ENCODE results near the gene C2orf92. TPM values are rescaled to one million over a fixed set of nuclear protein-coding genes. Genes with fewer than 3 reads are reported as not detected.
A peak's percentile ranks its signal among the peaks of the same experiment; 100 is the strongest.
"Not testable (repeated sequence)": the region's sequence is repeated elsewhere in the genome, so short reads cannot be mapped to it uniquely, and the experiment has no call there.

Gene C2orf92
- total RNA-seq (ENCODE audit: low replicate concordance), result 9.0 and 11.5 TPM in 2 replicates
- long read RNA-seq, result 0 reads

DNA sequence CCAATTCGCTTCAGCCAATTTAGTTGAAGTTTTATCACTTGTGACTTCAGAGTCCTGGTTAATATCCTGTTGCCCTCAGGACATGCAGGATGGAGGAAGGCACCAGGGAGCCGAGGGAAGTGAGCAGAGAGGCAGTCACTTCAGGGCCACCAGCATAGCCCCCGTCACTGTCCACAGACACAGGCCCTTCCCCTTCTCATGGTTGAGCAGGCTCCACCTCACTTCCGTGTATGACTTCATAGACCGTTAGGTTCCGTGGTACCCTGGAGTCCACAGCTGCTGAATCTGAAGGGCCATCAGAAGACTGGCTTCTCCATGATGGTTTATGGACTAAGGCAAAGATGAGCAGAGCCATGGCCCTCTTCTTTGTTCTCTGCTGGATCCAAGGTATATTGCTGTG is at the start of gene C2orf92:
Gene C2orf92, plus strand, starts transcription at position 266 of the 400 bp plus-strand sequence. Its CDS starts 76 bp downstream, at position 342.
- TF ChIP-seq, protein P1, sequence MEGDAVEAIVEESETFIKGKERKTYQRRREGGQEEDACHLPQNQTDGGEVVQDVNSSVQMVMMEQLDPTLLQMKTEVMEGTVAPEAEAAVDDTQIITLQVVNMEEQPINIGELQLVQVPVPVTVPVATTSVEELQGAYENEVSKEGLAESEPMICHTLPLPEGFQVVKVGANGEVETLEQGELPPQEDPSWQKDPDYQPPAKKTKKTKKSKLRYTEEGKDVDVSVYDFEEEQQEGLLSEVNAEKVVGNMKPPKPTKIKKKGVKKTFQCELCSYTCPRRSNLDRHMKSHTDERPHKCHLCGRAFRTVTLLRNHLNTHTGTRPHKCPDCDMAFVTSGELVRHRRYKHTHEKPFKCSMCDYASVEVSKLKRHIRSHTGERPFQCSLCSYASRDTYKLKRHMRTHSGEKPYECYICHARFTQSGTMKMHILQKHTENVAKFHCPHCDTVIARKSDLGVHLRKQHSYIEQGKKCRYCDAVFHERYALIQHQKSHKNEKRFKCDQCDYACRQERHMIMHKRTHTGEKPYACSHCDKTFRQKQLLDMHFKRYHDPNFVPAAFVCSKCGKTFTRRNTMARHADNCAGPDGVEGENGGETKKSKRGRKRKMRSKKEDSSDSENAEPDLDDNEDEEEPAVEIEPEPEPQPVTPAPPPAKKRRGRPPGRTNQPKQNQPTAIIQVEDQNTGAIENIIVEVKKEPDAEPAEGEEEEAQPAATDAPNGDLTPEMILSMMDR (conservative IDR thresholded peaks at IDR 0.05), result no peak
- Mint-ChIP-seq H3K27me3 (no peaks in the 10 kb centered on the region), H3K4me1 (ENCODE audit: unreplicated experiment) (peaks cover 14% of the 10 kb centered on the region), H3K9me3 (no peaks in the 10 kb centered on the region), H3K27ac (no peak within 1 kb of the TSS), H3K4me3 (no peak within 1 kb of the TSS), H3K36me3 (no peaks in the 10 kb centered on the region)
- no peak for DNase-seq (ENCODE audit: extremely low spot score, unreplicated experiment)

DNA sequence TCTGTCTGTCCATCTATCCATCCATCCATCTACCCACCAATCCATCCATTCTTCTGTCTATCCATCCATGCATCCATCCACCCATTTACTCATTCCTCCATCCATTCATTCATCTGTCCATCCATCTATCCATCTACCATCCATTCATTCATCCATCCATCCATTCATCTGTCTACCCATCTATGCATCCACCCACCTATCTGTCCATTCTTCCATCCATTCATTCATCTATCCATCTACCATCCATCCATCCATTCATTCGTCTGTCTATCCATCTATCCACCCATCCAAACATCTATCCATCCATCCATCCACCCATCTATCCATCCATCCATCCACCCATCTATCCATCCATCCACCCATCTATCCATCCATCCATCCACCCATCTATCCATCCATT is 49.0 kb upstream of the C2orf92 start:
- not testable (repeated sequence) for H3K27ac Mint-ChIP-seq; DNase-seq (ENCODE audit: extremely low spot score, unreplicated experiment); H3K36me3 Mint-ChIP-seq; H3K4me3 Mint-ChIP-seq; H3K9me3 Mint-ChIP-seq; H3K4me1 Mint-ChIP-seq (ENCODE audit: unreplicated experiment); H3K27me3 Mint-ChIP-seq

DNA sequence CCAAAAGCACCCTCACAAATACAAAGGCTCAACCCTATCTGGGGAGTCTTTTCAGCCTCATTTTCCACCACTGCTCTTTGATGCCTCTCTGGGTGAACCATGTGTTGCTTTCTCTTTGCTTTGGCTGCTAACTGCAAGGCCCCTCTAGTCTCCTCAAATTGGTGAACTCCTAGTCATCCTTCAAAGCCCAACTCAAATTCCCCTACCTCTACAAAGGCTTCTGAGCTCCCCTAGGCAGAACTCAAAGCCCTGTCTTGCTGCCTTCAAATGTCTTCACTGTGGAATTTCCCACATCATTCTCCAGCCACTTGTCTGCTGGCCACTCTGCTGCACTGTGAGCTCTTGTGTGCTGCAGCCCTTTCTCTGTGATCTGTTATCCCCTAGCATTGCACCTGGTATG is 46.5 kb upstream of the C2orf92 start:
- not testable (repeated sequence) for H3K27ac Mint-ChIP-seq; H3K27me3 Mint-ChIP-seq; H3K36me3 Mint-ChIP-seq; H3K9me3 Mint-ChIP-seq; H3K4me3 Mint-ChIP-seq; DNase-seq (ENCODE audit: extremely low spot score, unreplicated experiment); H3K4me1 Mint-ChIP-seq (ENCODE audit: unreplicated experiment)

DNA sequence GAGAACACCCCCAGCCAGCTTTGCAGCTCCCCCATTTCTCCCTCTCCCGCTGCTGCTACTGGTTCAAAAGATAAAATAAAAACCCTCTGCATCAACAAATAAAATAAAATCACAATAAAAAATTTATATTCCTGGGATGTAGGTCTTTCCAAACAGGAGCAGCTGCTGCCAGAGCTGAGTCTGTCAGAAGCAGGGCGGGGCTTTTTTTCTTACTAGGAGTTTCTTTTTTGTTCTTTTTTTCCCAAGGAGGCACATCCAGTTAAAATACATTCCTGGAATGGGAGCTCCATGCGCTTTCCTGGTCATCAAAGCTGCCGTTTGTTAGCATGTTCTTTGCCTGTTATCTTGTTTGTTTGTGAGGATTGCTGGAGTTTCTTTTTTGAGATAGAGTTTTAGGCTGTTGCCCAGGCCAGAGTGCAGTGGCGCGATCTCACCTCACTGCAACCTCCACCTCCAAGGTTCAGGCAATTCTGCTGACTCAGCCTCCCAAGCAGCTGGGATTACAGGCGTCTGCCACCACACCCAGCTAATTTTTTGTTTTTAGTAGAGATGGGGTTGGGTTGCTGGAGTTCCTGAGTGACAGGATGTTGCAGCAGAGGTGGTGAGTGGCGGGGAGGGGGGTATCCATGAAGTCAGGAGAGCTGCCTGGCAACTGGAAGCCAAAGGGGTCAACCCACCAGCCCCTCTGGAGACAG is 44.0 kb upstream of the C2orf92 start:
- not testable (repeated sequence) for H3K4me1 Mint-ChIP-seq (ENCODE audit: unreplicated experiment); H3K27ac Mint-ChIP-seq; H3K9me3 Mint-ChIP-seq; H3K4me3 Mint-ChIP-seq; H3K27me3 Mint-ChIP-seq; H3K36me3 Mint-ChIP-seq; DNase-seq (ENCODE audit: extremely low spot score, unreplicated experiment)

DNA sequence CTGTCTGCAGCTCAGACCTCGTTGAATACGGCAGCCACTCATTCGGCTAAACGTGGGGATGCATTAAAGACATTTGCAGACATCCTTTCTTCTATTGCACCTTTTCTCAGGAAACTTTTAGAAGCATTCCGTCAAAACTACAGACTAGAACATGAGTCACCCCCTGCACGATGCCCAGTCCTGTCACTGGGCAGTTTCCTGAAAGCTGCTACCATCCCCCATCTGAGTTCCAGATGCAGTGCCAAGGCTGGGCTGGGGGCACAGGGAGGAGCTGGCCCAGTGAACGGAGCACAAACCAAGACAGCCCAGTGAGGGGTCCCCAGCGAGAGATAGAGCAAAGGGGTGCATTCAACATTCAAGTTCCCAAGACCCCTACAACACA is 43.5 kb upstream of the C2orf92 start:
- not testable (repeated sequence) for H3K4me1 Mint-ChIP-seq (ENCODE audit: unreplicated experiment); H3K27me3 Mint-ChIP-seq; DNase-seq (ENCODE audit: extremely low spot score, unreplicated experiment); H3K9me3 Mint-ChIP-seq; H3K36me3 Mint-ChIP-seq; H3K4me3 Mint-ChIP-seq; H3K27ac Mint-ChIP-seq

DNA sequence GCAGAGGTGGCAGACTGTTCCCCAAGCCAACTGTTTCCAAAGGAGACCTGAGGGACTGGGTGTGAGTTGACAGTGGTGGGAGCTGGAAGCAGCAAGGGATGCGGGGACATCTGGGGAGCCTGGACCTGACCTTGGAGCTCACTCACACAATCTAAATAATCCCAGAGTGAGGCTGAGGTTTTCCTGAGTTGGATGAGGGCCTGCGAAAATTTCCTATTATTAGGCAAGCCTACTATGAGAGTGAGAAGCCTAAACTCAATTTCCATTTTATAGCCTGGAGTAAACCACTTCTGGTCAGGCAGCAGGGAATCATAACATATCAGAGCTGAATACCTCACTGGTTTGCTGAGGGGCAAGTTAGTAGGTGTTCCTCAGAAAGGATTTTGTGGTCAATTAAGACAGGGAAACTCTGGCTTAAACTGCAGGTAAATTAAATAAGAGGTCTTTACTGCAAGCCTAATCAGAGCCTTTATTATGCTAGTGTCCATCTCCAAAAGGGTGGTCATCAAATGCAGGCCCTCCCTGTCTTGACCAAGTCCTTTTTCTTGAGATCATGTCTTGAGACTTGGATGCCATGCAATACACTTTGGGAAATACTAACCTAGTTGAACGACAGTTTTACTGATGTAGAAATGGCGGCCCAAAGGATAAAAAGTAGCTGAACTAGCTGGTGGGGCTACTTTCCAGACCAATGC is 25.3 kb upstream of the C2orf92 start:
- Mint-ChIP-seq H3K4me1 (ENCODE audit: unreplicated experiment) (peaks cover 11% of the 10 kb centered on the region), H3K27me3 (no peaks in the 10 kb centered on the region), H3K9me3 (no peaks in the 10 kb centered on the region), H3K27ac (no peak overlapping the region), H3K36me3 (peaks cover 15% of the 10 kb centered on the region), H3K4me3 (peak overlapping the region; percentile 15)
- TF ChIP-seq, protein P1 (conservative IDR thresholded peaks at IDR 0.05), result no peak
- DNase-seq (ENCODE audit: extremely low spot score, unreplicated experiment), result no peak

DNA sequence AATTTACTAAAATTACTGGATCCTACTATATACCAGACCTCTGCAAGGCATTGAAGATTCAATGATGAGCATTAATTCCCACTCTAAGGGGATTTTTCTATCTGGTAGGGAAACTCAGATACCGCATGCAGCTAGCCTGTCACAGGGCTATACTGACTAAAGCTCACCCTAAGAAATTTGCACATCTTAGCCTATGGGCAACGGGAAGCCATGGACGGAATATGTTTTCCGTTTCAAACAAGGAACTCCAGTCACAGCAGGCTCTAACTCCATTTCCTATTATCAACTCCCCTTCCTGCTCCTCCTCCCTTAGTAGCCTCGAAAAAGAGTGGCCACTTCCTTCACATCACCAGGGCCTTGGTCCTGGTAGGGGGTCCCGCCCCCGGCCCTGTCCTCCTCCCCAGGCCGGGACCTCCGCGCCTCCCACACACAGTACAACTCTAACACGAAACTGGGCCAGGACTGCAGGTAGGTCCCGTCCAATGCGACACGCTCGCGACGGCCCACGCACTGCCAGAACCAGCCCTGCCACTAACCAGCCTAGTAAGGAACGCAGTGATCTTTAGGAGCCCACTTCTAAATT is 24.3 kb upstream of the C2orf92 start:
- TF ChIP-seq, protein P1 (conservative IDR thresholded peaks at IDR 0.05), result no peak
- DNase-seq (ENCODE audit: extremely low spot score, unreplicated experiment), result no peak
- H3K27ac Mint-ChIP-seq, result peak overlapping the region; percentile 95

More for the DNA sequence above, 24.3 kb upstream of the C2orf92 start:
- Mint-ChIP-seq H3K27me3 (no peaks in the 10 kb centered on the region), H3K4me1 (ENCODE audit: unreplicated experiment) (peaks cover 11% of the 10 kb centered on the region), H3K9me3 (no peaks in the 10 kb centered on the region), H3K4me3 (peak overlapping the region; percentile 97), H3K36me3 (peaks cover 19% of the 10 kb centered on the region)
